KMS-11 (cell line): ENCODE data around the gene NT5DC1.
A peak's percentile ranks its signal among the peaks of the same experiment; 100 is the strongest.

Source experiments
- H2AFZ ChIP-seq: fragments of 200-600 bp; sonication (generic); 2 replicates; pipeline ENCODE4 v1.6.1; 2016; ENCODE audit warnings: antibody characterized with exemption, mixed run types, low read depth
- H3K27ac ChIP-seq: fragments of 200-600 bp; sonication (generic); 2 replicates; pipeline ENCODE4 v1.6.1; 2016; ENCODE audit warnings: mild to moderate bottlenecking, mixed run types
- H3K27me3 ChIP-seq: fragments of 200-600 bp; sonication (generic); 2 replicates; pipeline ENCODE4 v1.6.1; 2017; ENCODE audit warnings: mild to moderate bottlenecking, low read depth, mixed run types, moderate library complexity; ENCODE audit not compliant: insufficient read depth
- H3K36me3 ChIP-seq: fragments of 200-600 bp; sonication (generic); 2 replicates; pipeline ENCODE4 v1.6.1; 2017; ENCODE audit warnings: mild to moderate bottlenecking, mixed run types; ENCODE audit not compliant: insufficient read depth
- H3K4me1 ChIP-seq: fragments of 200-600 bp; sonication (generic); 2 replicates; pipeline ENCODE4 v1.6.1; 2016; ENCODE audit warnings: mild to moderate bottlenecking, low read depth, mixed run types; ENCODE audit not compliant: poor library complexity, severe bottlenecking
- H3K4me2 ChIP-seq: fragments of 200-600 bp; sonication (generic); 2 replicates; pipeline ENCODE4 v1.7.0; 2016; ENCODE audit warnings: mild to moderate bottlenecking, mixed run types
- H3K4me3 ChIP-seq: fragments of 200-600 bp; sonication (generic); IDR thresholded peaks from 2 replicates; pipeline ENCODE4 v1.6.1; 2017; ENCODE audit warnings: low read depth, low read length, mixed read lengths; ENCODE audit not compliant: insufficient read depth
- H3K79me2 ChIP-seq: fragments of 200-600 bp; sonication (generic); 2 replicates; pipeline ENCODE4 v1.6.1; 2016; ENCODE audit warnings: low read depth, mixed run types; ENCODE audit not compliant: insufficient read depth
- H3K9ac ChIP-seq: fragments of 200-600 bp; sonication (generic); 2 replicates; pipeline ENCODE4 v1.6.1; 2016; ENCODE audit warnings: mild to moderate bottlenecking, mixed run types
- H4K20me1 ChIP-seq: fragments of 200-600 bp; sonication (generic); 2 replicates; pipeline ENCODE4 v1.6.1; 2016; ENCODE audit warnings: mild to moderate bottlenecking, mixed run types; ENCODE audit not compliant: insufficient read depth
- TF ChIP-seq, protein P1 (sequence below): fragments of 200-600 bp; sonication (generic); conservative IDR thresholded peaks from 2 replicates; pipeline ENCODE4 v1.6.1; 2017; ENCODE audit warnings: low read depth, mild to moderate bottlenecking, antibody characterized with exemption, low read length, moderate library complexity, mixed read lengths

NT5DC1 gene

DNA sequence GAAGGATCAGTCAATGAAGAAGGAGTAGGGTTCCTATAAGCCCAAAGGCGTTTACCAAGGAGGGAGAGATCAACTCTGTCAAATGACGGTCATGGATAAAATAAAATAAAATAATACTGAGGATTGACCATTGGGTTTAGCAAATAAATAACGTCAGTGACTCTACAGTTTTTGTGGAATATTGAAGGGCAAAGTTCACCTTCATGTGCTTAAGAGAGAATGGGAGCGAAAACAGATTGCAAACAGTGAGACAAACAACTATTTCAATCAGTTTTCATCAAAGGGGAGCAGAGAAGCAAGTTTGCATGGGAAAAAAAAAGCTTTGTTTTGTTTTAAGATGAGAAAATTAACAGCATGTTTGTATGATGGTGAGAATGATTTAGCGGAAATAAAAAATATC is 17.6 kb upstream of the NT5DC1 start:
- Histone ChIP-seq H3K36me3 (no peaks in the 10 kb centered on the region), H3K4me2 (no peak overlapping the region), H3K4me1 (peaks cover 11% of the 10 kb centered on the region), H3K27me3 (no peaks in the 10 kb centered on the region), H3K4me3 (no peak overlapping the region), H4K20me1 (no peaks in the 10 kb centered on the region), H3K27ac (no peak overlapping the region), H2AFZ (no peak overlapping the region), H3K9ac (no peak overlapping the region), H3K79me2 (no peaks in the 10 kb centered on the region)
- TF ChIP-seq, protein P1, sequence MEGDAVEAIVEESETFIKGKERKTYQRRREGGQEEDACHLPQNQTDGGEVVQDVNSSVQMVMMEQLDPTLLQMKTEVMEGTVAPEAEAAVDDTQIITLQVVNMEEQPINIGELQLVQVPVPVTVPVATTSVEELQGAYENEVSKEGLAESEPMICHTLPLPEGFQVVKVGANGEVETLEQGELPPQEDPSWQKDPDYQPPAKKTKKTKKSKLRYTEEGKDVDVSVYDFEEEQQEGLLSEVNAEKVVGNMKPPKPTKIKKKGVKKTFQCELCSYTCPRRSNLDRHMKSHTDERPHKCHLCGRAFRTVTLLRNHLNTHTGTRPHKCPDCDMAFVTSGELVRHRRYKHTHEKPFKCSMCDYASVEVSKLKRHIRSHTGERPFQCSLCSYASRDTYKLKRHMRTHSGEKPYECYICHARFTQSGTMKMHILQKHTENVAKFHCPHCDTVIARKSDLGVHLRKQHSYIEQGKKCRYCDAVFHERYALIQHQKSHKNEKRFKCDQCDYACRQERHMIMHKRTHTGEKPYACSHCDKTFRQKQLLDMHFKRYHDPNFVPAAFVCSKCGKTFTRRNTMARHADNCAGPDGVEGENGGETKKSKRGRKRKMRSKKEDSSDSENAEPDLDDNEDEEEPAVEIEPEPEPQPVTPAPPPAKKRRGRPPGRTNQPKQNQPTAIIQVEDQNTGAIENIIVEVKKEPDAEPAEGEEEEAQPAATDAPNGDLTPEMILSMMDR = no peak

DNA sequence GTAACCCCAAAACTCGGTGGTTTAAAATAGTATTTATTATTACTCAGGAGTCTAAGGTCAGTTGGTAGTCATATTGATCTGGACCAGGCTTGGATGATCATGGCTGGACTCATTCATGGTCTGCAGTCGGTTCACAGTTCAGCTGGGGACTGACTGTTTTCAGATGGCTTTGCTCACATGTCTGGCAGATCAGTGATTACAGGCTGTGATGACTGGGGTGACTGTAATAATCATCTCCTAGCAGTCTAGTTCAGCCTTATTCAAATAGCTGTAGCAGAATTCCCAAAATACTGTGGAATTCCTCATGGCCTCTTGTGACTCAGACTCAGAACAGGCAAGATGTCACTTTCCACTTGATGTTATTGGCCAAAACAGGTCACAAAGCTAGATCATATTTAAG is 16.4 kb upstream of the NT5DC1 start:
- Histone ChIP-seq H2AFZ (no peak overlapping the region), H4K20me1 (no peaks in the 10 kb centered on the region), H3K4me1 (peaks cover 13% of the 10 kb centered on the region), H3K9ac (no peak overlapping the region), H3K27me3 (no peaks in the 10 kb centered on the region), H3K79me2 (no peaks in the 10 kb centered on the region), H3K4me2 (no peak overlapping the region), H3K36me3 (no peaks in the 10 kb centered on the region), H3K27ac (no peak overlapping the region), H3K4me3 (no peak overlapping the region)
- TF ChIP-seq, protein P1 = no peak

DNA sequence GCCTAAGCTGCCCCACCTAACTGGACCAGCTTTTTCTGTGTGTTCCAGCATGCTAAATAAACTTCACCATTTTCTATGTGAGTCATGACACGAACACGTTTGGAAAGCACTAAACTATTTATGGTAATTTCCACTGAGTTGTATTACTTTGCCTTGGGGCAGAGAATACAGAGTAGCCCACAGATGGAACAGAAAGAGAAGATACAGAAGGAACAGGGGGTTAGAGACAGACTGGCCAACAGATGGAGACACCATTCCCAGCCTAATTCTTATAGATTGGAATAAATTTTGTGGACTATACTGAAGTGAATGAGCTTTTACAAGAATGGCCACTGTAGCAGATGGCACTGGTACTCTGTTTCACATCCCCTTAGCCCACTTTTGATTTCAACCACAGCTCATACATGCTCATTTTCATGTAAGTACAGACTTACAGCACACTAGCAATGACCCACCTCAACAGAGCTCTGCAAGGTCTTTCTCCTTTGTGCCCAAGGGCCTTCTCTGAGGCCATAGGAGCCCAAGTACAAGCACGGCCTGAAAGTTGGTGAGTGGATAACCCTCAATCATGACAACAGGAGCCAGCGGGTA is 13.1 kb upstream of the NT5DC1 start:
- Histone ChIP-seq H3K4me3 (no peak overlapping the region), H3K4me2 (0 out of 2 replicates have a peak overlapping the region, but pooled peaks have one; percentile 2), H3K27ac (no peak overlapping the region)

DNA sequence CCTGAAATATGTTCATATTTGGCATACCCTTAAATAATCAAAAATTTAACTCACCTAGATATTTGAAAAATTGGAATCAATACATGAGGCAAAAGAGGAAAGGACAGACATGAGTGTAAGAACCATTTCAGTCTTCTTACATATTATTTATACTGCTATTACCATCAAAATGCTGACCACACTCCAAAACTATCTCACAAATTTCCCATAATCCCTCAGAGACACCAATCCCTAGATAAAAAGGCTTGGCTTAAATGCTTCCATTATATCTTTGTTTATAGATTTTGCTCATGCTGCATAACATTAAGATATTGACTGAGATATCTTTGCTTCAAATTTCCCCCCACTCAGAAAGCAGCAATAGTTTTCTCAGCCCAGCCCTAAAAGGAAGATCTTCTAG is 11.7 kb upstream of the NT5DC1 start:
- Histone ChIP-seq H3K4me2 (no peak overlapping the region), H3K79me2 (no peaks in the 10 kb centered on the region), H4K20me1 (no peaks in the 10 kb centered on the region), H3K9ac (no peak overlapping the region), H3K27me3 (no peaks in the 10 kb centered on the region), H3K4me3 (no peak overlapping the region), H3K36me3 (no peaks in the 10 kb centered on the region), H3K27ac (no peak overlapping the region), H2AFZ (no peak overlapping the region), H3K4me1 (peaks cover 13% of the 10 kb centered on the region)
- TF ChIP-seq, protein P1 = no peak

More for the DNA sequence above, 13.1 kb upstream of the NT5DC1 start:
- Histone ChIP-seq H2AFZ (no peak overlapping the region), H4K20me1 (no peaks in the 10 kb centered on the region), H3K79me2 (no peaks in the 10 kb centered on the region), H3K9ac (no peak overlapping the region), H3K27me3 (no peaks in the 10 kb centered on the region), H3K4me1 (peaks cover 13% of the 10 kb centered on the region), H3K36me3 (no peaks in the 10 kb centered on the region)
- TF ChIP-seq, protein P1 = no peak
